Stimulated activated CD4-positive, alpha-beta T cell treated with anti-CD3 and anti-CD28 coated beads, TNF-alpha, amount 100 ng/mL, for 4 hours (primary cell): ENCODE measurements around the gene ANXA8.

ENCODE experiments used
- DNase-seq, 3 experiments: peaks; one replicate each; pipeline ENCODE4 v3.0.0-alpha.2; 2020; ENCODE audit warnings: low read depth in 3 of 3

ANXA8 gene

DNA sequence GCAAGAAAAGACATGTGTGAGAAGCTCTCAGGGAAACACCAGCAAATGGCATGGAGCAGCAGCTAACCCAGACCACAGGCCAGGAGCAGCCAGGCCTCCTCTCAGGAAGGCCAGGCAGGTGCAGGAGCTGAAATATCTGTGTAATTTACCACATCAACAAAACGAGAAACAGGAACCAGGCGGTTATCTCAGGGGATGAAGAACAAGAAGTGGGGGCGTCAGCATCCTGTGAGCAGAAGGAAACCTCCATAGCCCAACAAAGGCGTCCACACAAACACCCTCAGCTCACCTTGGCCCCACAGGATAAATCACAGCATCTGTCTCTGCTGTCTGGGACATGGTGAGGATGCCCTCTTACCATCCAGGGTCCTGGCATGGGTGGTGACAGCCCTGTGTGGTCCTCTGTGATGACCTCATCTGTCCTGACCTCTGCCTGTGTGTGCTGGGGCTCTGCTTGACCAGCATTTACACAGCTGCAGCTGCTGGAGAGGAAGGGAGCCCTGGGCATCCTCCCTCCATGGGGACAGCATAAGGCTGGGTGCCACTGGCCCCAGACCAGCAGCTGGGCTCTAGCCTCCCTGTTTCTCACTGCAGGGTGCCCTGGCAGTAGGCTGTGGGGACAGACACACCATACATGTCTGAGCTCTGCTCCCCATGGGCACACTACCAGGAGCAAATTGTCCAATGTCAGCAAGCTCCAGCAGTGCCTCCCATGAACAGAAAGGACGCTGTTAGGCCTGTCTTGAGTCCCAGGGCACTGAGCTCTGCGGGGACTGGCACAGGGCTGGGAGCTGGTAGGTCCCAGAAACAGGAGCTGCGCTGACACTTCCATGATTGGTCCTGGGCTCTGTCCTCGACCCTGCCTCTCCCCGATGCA lies 34.6 kb downstream of the ANXA8 start:
- DNase-seq = no peak

DNA sequence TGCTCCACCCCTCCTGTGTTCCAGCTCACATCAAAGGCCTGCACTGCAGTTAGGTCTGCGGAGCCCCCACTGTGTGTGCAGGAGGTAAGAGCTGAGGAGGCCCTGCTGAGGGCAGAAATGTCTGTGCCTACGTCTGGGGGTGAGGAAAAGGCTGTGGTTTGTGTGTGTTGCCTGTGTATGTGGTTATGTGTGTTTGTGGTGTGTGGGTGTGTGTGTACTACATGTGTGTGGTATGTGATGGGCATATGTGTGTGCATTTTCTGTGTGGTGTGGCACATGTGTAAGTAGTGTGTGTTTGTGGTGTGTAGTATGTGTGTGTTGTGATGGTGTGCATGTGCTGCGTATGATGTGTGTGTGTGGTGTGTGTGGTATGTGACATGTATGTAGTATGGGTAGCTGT lies 36.2 kb downstream of the ANXA8 start:
- no peak for DNase-seq

DNA sequence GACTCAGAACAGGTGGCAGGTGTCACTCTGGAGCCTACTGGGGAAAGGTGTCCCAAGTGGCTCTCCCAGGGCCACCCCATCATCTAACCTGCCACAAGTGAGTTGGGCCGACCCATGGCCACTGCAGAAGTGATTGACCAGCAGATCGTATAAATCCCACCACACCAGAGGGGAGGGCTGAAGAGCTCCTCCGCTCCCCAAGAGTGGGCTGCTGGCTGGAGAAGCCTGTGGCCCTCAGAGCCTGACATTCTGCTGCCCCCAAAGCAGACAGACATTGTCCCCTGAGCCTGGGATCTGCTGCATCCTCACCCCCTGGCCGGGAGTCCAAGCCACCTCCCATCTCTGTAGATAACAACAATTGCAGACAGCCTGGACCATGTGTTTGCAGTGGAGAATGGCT lies 36.7 kb downstream of the ANXA8 start:
- no peak for DNase-seq

DNA sequence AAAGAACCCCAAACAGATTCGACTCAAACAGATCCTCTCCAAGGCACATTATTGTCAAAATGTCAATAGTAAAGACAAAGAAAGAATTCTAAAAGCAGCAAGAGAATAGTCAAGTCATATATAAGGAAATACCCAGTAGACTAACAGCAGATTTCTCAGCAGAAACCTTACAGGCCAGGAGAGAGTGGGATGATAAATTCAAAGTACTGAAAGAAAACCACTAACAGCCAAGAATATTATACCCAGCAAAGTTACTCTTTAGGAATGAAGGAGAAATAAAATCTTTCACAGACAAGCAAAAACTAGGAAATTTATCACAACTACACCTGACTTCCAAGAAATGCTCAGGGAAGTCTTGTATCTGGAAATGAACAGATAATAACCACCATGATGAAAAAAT lies 38.2 kb downstream of the ANXA8 start:
- DNase-seq = no peak

DNA sequence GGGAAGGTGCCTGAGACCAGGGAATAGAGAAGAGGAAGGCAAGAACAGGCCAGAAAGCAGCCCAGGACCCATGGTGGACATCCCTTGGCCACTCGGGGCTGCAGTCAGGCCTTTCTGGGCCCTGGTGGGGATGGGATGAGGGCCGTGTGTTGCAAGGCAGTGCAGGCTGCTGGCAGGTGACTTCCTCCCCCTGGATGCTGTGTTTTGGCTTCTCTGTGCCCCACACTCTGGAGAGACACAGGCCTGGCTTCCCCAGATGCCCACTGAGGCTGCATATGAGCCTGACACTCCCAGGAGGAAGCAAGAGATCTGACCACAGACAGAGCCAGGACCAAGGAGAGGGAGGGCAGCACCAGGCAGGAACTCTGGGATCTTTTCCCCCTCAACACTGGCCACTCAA lies 39.9 kb downstream of the ANXA8 start:
- DNase-seq = no peak

DNA sequence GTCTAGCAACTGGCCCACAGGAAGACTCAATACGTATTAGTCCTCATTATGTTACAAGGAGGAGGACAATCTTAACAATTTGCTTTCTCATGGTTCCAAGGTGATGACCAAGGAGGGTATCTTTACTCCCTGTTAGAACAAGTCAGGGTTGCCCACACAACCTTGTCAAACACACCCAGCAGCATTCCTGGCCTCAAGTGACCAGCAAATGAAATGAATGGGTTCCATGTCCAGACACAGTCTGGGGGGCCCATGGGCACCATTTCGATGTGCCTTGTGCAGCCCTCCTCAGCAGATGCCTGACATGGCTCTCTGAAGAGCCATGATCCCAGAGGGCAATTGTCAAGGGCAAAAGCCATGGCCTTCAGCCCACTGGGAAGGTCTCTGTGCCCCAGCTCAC lies 40.8 kb downstream of the ANXA8 start:
- no peak for DNase-seq

DNA sequence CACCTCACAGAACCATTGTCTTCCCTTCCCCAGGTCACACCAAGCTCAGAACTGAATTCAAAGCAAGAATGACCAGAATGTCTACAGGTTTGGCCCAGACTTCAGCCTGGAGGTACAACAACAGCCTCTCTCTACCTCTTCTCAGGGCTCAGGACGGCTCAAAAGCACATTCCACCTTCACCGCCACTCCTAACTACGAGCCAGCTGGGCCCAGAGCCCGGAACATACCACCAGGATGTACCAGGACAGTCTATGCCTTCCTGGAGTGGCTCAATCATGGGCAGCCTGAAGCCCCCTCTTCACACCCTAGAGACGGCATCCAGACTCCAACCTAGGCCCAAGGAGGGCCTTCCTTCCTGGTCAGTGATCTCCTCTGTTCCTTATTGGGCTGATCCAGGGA lies 41.6 kb downstream of the ANXA8 start:
- DNase-seq = no peak

DNA sequence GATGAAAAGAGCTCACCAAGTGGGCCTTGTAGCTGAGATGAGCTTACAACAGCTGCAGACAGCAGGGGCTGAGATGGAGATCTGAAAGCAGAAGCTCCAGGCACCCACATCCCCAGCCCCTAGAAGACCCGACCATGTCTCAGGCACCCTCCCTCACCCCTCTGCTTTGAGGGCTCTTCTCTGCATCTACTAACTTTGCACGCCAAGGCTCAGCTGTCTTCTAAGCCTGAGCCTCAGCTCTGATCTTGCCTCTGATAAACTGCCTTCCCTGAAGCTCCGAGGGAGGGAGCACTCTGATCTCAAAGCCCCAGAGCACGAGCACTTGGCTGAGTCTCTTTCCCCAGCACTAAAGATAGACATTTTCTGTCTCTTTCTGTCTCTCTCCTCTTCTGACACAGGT lies 42.0 kb downstream of the ANXA8 start:
- DNase-seq = no peak

DNA sequence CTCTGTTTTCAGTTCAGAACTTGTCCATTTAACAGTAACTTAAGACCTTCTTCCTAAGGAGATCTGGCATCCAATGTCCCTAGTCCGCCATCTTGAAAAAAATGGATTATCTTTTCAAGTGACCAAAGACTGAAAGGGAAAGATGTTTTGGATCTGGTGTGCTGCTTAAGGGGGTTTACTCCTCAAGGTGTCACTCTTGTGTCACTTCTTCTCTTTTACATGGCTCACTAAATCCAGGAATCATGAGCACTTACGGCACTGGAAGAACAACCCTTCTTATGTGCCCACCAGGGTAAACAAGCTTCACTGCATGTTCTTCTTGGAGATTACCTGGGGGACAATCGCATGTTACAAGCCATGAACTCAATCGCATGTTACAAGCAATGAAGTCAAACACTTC lies 43.7 kb downstream of the ANXA8 start:
- DNase-seq = no peak

DNA sequence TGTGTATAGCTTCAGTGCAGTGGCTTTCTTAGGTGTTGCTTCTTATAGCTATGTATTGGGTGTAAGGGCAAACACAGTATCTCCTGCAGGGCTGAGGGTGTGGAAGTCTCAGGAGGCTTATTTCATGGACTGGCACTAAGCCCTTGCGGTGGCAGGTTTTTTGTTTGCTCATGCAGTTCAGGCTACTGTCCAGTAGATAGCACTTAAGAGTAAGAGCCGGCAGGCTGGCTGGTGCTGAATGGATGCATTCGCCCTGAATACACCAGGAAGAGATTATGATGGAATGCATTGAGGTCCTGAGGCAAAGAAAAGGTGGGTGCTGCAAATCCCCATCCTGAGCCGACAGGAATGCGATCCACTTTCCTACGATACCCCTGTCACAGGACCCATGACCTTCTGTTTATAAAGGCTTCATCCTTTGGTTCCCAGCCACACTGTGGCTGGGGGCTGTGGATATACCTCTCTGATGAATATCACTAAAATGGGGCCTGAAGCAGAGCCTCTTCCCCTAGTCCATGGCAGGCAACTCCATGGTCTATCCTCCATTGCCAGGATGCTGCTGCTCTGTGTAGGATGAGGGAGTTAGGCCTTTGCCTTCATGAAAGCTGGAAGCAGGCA lies 44.9 kb downstream of the ANXA8 start:
- DNase-seq = no peak

DNA sequence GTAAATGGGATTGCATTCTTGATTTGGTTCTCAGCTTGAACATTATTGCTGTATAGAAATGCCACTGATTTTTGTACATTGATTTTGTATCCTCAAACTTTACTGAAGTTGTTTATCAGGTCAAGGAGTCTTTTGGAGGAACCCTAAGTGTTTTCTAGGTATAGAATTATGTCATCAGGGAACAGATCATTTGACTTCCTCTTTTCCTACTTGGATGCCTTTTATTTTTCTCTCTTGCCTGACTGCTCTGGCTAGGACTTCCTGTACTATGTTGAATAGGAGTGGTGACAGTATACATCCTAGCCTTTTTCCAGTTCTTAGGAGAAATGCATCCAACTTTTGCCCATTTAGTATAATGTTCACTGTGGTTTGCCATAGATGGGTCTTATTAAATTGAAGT lies 48.8 kb downstream of the ANXA8 start:
- DNase-seq = no peak

DNA sequence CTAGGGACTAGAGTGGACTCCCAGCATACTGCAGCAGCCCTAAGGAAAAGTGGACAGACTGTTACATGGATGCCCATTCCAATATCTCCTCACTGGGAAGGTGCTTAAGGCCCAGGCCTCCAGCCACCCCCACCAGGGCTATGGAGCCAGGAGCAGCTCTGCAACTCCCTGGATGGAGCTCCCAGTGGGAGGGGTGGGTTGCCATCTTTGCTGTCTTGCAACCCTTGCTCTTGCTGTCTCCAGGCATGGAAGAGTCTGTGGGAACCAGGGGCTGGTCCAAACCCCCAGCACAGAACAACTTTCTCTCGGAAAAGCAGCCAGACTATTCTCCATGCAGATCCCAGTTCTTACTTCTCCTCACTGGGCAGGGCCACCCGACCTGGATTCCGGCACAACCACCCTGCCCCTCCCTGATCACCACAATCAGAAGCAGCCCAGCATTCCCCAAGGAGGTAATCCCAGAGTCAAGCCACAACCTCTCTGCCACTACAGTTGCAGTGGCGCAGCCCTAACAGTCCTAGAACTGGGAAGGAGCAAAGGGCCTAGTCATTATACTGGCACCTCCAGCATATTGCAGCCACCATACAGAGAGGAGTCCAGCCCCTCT lies 58.0 kb downstream of the ANXA8 start:
- DNase-seq = no peak

DNA sequence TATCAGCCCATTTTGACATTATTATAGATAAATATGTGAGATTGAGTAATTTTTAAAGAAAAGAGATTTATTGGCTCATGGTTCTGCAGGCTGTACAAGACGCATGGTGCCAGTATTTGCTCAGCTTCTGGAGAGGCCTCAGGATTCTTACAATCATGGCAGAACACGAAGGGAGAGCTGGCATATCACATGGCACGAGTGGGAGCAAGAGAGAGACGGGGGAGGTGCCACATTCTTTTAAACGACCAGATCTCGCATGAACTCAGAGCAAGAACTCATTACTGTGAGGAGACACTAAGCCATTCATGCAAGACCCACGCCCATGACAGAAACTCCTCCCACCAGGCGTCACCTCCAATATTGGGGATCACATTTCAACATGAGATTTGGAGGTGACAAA lies 59.7 kb downstream of the ANXA8 start:
- no peak for DNase-seq

DNA sequence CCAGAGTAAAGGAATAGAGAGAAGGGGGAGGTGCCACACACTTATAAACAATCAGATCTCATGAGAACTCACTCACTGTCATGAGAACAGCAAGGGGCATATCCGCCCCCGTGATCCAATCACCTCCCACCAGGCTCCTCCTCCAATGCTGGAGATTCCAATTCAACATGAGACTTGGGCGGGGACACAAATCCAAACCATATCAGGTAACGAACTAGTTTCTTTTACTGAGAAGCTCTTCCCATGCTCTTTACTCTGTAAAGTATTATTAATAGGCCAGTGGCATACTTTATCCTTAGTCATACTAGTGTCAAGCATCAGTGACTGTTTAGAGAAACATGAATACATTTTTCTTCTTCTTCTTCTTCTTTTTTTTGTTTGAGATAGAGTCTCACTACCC lies 60.4 kb downstream of the ANXA8 start:
- no peak for DNase-seq

DNA sequence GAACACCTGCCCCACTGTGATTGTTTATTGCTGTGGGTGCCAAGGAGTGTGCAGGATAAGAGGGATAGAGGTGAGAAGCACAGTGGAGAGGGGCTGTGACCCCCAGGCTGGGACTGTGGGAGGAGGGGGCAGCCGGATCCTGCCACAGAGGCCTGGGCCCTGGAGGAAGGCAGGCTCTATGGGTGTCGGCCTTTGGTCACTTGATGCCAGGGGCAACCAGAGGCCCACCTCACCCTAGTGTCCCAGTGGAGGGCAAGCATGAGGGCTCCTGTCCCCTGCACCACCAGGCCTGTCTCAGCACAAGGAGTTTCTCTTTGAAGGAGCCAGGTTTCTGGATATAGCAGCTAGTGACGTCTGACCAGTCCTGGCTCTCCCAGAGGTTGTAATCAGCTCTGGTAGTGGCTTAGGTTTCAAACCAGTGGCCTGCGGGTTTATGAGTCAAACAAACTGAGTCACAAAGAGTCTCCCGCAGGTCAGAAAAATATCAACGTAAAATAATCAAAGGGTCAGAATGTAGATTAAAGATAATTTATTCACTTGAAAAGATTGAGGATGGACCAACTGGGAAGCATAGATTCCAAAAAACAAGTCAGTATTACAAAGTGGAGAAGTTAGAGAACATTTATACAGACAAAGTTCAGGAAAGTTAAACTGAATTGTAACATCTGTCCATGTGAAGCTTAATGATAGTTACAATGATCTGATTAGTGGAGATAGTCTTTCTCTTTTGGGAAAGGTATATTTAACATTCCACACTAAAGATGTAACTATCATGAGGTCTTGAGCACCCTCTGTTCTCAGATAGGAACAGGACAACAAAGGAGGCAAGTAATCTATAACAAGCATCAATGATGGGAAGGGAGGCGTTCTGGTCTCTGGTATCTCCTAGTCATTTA lies 62.6 kb downstream of the ANXA8 start:
- DNase-seq = no peak

DNA sequence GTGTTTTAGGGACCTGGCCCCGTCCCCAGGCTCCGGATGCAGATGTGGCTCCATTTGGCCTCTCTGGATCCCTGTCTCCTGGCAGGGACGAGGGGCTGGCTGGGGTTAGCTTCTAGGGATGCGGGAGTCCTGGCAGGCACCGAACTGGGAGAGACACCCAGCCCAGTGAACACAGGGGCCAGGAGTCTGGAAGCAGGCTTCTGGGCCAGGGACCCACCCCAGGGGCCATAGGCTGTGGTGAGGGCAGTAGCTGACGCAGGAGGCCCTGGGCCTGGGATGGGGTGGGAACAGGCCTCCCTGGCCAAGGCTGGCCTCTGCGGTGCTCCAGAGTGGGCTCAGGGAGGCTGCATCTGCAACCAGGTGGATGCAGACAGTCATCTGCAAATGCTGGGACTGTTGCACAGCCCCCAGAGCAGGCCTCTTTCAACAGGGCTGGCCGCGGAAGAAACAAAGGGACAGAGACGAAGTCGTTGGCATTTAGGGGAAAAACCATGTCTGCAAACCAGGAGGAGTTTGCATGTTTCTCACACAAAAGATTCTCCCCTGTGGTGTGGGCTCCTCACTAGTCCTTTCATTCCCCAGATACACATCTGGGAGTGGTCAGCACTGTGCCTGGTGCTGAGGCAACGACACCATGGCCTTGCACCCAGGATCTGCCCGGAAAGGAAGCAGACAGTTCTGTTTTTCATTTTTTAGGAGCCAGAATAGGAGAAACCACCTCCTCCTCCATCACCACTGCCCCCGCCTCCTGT lies 63.4 kb downstream of the ANXA8 start:
- DNase-seq = no peak

DNA sequence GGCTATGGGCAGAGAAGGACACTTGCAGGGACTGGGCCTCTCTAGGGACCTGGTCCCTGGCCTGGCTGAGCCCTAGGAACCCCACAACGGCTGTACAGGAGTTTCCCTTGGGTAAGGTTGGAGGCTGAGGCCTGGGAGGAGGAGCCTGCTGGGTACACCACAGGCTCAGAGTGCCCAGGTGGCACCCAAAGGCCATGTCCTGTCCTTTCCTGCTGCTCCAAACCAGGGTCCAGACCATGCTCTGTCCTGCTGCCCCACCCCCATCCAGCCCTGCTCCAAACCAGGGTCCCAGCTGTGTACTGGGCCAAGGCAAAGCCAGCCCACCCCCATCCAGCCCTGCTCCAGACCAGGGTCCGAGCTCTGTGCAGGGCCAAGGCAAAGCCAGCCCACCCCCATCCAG lies 64.5 kb downstream of the ANXA8 start:
- DNase-seq = no peak

DNA sequence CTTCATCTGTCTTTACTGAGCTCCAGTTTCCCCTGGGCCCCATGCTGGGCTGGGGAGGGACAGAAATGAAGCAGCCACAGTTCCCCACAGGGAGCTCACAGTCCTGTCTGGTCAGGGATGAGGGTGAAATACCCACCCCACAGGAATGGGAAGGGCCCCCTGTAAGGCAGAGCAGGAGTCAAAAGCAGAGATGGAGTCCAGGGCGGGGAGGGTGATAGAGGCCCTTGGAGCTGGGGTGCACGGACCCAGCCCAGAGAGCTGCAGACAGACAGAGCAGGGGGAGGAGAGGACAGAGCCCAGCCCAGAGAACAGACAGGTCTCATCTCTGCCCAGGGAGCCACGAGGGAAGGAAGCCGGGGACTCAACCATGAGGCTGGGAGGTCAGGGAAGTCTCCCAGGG lies 64.9 kb downstream of the ANXA8 start:
- DNase-seq = no peak

DNA sequence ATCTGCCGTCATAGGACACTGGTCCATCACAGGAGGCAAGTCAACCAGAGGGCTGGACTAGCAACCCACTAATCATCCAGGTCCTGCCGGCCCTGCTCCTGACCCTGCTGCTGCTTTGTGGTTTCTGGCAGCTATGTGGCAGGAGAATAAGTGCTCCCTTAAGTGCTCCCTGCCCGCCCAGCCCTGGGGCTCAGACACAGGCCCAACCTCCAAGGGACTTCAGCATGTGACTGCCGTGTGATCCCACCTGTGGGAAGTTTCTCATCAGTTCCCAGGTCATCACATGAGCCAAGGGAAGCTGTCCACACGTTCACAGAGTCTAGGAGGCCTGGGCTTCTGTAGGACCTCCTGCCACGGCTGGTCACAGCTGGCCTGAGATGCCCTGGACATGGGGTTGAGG lies 65.6 kb downstream of the ANXA8 start:
- DNase-seq = no peak
